ENCODE results near the gene SIM2.
A peak's percentile ranks its signal among the peaks of the same experiment; 100 is the strongest.

The SIM2 gene

DNA sequence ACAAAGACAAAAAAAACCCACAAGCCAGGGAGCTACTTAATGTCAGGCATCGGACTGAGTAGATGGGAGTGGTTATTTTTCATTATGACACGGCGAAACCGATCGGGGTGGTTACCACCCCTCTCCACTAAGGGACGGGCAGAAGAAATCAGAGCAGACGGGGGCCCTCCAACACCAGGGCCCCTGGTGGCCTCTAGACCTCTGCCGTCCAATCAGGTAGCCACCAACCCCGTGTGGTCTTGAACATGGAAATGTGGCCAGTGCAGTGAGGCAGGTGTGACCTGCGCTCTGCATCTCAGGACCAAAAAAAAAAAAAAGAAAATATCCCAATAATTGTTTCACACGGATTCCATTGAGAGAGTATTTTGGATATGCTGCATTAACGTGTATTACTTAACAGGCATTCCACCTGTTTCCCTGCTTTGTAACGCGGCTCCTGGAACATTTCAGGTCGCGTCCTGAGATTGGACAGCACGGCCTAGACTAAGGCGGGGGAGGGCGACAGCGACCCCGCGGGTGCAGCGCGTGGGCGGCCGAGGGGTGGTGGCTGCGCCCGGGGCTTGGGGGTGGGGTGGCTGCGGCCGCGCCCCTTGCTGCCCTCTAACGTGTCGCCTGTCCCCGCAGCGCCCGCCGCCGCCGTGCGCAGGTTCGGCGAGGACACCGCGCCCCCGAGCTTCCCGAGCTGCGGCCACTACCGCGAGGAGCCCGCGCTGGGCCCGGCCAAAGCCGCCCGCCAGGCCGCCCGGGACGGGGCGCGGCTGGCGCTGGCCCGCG is 48.3 kb downstream of the SIM2 start:
- H3K4me3 ChIP-seq (ENCODE audit: low read length), result peak overlapping the region; percentile 43
- DNase-seq (ENCODE audit: low read depth), result no peak
- TF ChIP-seq, protein P1, sequence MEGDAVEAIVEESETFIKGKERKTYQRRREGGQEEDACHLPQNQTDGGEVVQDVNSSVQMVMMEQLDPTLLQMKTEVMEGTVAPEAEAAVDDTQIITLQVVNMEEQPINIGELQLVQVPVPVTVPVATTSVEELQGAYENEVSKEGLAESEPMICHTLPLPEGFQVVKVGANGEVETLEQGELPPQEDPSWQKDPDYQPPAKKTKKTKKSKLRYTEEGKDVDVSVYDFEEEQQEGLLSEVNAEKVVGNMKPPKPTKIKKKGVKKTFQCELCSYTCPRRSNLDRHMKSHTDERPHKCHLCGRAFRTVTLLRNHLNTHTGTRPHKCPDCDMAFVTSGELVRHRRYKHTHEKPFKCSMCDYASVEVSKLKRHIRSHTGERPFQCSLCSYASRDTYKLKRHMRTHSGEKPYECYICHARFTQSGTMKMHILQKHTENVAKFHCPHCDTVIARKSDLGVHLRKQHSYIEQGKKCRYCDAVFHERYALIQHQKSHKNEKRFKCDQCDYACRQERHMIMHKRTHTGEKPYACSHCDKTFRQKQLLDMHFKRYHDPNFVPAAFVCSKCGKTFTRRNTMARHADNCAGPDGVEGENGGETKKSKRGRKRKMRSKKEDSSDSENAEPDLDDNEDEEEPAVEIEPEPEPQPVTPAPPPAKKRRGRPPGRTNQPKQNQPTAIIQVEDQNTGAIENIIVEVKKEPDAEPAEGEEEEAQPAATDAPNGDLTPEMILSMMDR (conservative IDR thresholded peaks at IDR 0.05; ENCODE audit: low read depth, low read length), result no peak

DNA sequence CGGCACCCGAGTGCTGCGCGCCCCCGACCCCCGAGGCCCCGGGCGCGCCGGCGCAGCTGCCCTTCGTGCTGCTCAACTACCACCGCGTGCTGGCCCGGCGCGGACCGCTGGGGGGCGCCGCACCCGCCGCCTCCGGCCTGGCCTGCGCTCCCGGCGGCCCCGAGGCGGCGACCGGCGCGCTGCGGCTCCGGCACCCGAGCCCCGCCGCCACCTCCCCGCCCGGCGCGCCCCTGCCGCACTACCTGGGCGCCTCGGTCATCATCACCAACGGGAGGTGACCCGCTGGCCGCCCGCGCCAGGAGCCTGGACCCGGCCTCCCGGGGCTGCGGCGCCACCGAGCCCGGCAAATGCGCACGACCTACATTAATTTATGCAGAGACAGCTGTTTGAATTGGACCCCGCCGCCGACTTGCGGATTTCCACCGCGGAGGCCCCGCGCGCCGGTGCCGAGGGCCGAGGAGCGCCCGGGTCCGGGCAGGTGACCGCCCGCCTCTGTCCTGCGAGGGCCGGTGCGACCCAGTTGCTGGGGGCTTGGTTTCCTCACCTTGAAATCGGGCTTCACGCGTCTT is 49.0 kb downstream of the SIM2 start:
- peak overlapping the region; percentile 37 for H3K4me3 ChIP-seq (ENCODE audit: low read length)
- TF ChIP-seq, protein P1 (conservative IDR thresholded peaks at IDR 0.05; ENCODE audit: low read depth, low read length), result peak; percentile 28
- no peak for DNase-seq (ENCODE audit: low read depth)

DNA sequence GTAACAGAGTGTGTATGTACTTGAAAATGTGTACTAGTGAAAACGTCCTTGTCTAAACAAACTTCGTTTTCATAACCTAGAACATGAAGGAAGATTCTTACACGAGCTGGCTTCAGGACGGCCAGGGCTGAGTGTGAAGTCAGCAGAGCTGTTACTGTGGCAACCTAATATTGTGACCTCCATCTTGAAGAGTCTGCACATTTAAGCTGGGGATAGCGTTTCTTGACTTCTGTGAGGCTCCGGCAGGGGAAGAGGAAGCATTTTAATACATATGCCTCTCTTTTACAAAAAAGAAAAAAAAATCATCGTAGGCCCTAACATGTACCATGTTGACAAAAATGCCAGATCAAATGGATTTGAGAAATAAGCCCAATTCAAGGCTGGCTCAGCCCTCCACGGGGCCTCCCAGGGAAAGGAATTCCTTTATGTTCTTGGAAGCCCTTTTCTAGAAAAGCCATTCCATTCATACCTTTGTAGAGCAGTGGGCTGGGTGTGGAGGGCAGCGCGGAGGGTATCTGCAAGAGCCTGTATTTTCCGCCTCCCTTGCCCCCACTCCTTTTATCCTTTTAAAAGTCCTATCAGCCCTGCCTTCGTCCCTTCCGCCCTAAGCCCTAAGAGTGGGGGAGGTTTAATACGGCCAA is 51.1 kb downstream of the SIM2 start:
- no peak overlapping the region for H3K4me3 ChIP-seq (ENCODE audit: low read length)
- DNase-seq (ENCODE audit: low read depth), result peak; percentile 84
- TF ChIP-seq, protein P1 (conservative IDR thresholded peaks at IDR 0.05; ENCODE audit: low read depth, low read length), result no peak

DNA sequence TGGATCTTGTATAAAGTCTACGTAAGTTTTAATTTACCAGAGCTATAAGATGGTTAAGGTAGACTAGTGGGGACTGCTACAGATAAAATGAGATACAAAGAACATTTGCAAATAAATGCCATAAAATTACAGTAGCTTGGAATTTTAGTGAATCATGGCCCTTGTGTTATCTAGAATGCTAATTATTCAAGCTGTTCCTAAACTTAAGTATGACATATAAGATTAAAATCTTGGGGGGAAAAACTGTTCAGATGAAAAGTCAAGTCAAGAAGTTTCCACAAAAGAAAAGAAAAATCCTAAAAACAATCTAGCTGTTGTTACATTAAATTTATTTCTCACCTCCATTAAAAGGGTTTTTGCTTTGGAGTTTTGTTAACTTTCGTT is 51.7 kb downstream of the SIM2 start:
- H3K4me3 ChIP-seq (ENCODE audit: low read length), result no peak overlapping the region
- no peak for DNase-seq (ENCODE audit: low read depth)
- TF ChIP-seq, protein P1 (conservative IDR thresholded peaks at IDR 0.05; ENCODE audit: low read depth, low read length), result no peak

DNA sequence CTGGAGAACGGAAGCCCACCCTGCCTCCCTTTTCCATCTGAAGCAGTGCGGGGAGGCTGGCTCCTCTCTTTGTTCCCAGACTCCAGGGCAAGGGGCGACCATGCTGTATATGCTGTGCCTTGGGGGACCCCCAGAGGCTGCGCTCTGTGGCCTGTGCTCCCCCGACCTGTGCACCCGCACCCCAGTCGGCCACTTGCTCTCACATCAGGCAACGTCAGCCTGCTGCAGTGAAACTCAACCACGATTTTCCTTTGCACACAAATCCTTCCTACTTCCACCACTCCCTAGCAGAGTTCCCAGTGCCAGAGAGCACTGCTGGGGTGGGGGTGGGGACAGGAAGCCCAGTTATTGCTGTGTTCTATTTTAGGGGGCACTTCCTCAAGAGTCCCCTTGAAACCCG is 52.5 kb downstream of the SIM2 start:
- DNase-seq (ENCODE audit: low read depth), result no peak
- no peak overlapping the region for H3K4me3 ChIP-seq (ENCODE audit: low read length)
- TF ChIP-seq, protein P1 (conservative IDR thresholded peaks at IDR 0.05; ENCODE audit: low read depth, low read length), result no peak

DNA sequence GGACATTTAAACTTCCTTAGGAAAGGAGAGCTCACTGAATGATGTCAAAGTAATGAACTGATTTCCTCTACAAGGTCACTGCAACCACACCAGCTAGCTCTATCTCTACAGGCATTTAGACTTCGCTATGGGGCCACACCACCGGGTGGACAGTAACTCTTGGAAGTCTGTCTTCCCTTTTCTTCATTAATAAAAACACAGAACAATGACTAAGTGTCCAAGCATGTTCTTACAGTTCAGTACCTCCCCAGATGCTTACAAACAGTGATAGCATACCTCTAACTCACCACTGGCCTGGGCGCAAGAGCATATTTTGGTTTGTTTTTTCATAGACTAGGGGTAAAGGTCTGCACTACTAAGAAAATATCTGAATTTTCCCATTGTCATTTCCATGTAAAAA is 54.6 kb downstream of the SIM2 start:
- TF ChIP-seq, protein P1 (conservative IDR thresholded peaks at IDR 0.05; ENCODE audit: low read depth, low read length), result no peak
- peak; percentile 58 for DNase-seq (ENCODE audit: low read depth)

More for the DNA sequence above, 54.6 kb downstream of the SIM2 start:
- no peak overlapping the region for H3K4me3 ChIP-seq (ENCODE audit: low read length)

All from retinal pigment epithelial cell (primary cell).